SK-N-MC (cell line): Measurements from ENCODE around the gene MBOAT7.
A peak's percentile ranks its signal among the peaks of the same experiment; 100 is the strongest.
"Not testable (repeated sequence)": the region's sequence is repeated elsewhere in the genome, so short reads cannot be mapped to it uniquely, and the experiment has no call there.

Source experiments
- DNase-seq: peaks from one replicate; pipeline ENCODE4 v3.0.0-alpha.2; 2011; ENCODE audit warnings: low read depth, low spot score
- H3K27ac ChIP-seq: fragments of 200-600 bp; sonication (generic); 2 replicates; pipeline ENCODE4 v1.5.1; 2016; ENCODE audit warnings: mixed run types
- H3K36me3 ChIP-seq: fragments of 200-600 bp; sonication (generic); 2 replicates; pipeline ENCODE4 v1.6.1; 2017; ENCODE audit warnings: antibody characterized with exemption, low read length, mixed read lengths; ENCODE audit not compliant: insufficient read depth
- H3K4me3 ChIP-seq: fragments of 200-600 bp; sonication (generic); 2 replicates; pipeline ENCODE4 v1.5.1; 2016
- H3K9ac ChIP-seq: fragments of 200-600 bp; sonication (generic); 2 replicates; pipeline ENCODE4 v1.8.0; 2017; ENCODE audit warnings: mixed run types, mixed read lengths; ENCODE audit not compliant: insufficient read length
- H3K9me3 ChIP-seq: fragments of 200-600 bp; sonication (generic); 2 replicates; pipeline ENCODE4 v1.6.1; 2017; ENCODE audit warnings: low read depth, mild to moderate bottlenecking, antibody characterized with exemption, low read length, moderate library complexity, mixed read lengths
- EZH2 ChIP-seq: fragments of 200-600 bp; sonication (generic); IDR thresholded peaks from one replicate; pipeline ENCODE4 v1.6.1; 2017; ENCODE audit warnings: antibody characterized with exemption
- FOXP2 ChIP-seq: optimal IDR thresholded peaks from 2 replicates; pipeline ENCODE3; 2011; ENCODE audit warnings: mild to moderate bottlenecking, moderate library complexity; ENCODE audit not compliant: insufficient read depth; ENCODE audit errors: extremely low read length, control extremely low read depth
- POLR2AphosphoS5 ChIP-seq: IDR thresholded peaks from 2 replicates; pipeline ENCODE4 v1.6.1; 2012; ENCODE audit warnings: mild to moderate bottlenecking, low read depth, low read length, borderline replicate concordance

Gene MBOAT7

DNA sequence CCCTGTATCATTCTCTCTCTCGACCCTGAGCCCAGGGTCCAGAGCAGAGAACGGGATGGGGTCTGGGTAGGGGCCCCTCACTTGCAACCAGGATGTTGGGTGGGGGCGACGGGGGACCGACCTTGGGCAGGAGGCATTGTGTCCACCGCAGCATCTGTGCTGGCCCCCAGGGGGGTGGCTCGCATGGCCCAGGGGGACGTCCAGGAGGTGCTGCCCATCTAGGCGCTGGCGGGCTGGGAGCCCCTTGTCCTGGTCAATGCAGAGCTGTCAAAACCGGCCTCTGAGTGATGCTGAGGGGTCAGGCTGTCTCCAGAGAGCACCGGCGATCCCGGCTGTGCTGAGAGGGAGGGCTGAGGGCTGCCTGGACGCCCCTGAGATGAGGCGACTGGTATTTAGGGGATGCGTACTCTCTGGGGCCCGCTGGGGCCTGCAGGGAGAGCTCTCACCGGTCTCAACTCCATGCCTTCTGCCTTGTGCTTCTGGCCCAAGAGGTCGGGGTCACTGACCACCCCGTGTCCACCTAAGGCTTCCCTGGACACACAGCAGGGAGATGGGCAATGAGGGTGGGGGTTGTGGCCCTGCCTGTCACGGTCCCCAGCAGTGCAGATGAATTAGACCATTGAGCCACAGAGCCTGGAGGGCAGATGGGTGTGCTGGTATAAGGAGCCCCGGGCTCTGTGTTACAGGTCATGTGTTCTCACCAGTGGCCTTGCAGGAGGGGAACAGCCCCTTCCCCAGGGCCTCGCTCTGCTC, 19.9 kb upstream of the MBOAT7 start:
- DNase-seq = no peak
- no peak overlapping the region for H3K9ac ChIP-seq
- peak overlapping the region; percentile 68; the same call in 1 of the 2 replicates for H3K27ac ChIP-seq
- peaks cover 42% of the 10 kb centered on the region for H3K36me3 ChIP-seq
- no peak overlapping the region for H3K4me3 ChIP-seq
- H3K9me3 ChIP-seq = no peaks in the 10 kb centered on the region
- TF ChIP-seq FOXP2 = no peak
- peak; percentile 7; the same call in 1 of the 2 replicates for TF ChIP-seq POLR2AphosphoS5
- no peak for TF ChIP-seq EZH2

DNA sequence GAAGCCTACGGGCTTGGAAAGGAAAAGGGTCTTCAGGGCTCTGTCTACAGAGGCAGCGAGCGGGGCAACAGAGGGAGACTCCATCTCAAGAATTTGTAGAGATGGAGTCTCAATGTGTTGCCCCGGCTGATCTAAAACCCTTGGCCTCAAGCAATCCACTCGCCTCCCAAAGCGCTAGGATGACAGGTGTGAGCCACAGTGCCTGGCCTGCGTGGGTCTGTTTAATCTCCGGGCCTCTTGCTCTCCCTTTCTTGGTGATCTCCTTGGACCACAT, 19.3 kb upstream of the MBOAT7 start:
- H3K27ac ChIP-seq = peak overlapping the region; percentile 68; the same call in 1 of the 2 replicates
- no peak for DNase-seq
- no peak overlapping the region for H3K9ac ChIP-seq
- no peak overlapping the region for H3K4me3 ChIP-seq
- TF ChIP-seq EZH2 (no peak), POLR2AphosphoS5 (peak; percentile 40; the same call in 1 of the 2 replicates), FOXP2 (no peak)
- peaks cover 47% of the 10 kb centered on the region for H3K36me3 ChIP-seq
- H3K9me3 ChIP-seq = no peaks in the 10 kb centered on the region

DNA sequence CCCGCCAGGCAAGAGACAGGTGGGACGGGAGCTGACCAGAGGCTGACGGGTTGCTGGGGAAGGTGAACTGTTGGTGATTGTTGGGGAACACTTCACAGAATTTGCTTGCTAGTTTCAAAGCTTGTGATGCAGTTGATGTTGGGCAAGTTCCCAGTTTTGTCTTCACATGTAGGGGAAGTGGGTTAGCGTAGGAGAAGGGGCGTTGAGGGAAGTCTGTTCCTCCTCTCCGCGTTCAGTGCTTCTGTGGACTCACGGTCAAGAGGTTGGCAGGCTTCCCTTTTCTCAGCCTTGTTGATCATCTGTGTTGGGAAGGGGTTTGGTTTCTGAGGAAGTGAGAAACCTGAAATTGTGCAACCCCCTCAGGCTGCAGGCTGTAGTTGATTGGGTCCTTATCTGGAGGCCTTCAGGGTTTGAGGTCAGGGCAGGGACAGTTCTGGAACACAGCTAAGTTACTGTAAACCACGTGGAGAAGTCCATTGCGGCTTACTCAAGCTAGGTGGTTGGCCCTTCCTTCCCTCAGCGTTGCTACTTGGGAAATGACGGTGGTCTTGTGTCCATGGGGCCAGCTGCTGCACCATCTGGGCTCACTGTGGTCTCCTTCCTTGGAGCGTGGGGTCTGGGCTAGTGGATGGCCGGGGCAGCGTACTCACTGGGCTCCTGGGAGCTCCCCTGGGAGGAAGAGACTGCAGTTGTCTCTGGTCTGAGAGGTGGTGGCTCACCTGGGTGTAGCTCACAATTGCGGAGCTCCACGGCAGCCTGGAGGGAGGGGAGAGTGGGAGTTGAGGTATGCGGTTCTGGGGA, 18.8 kb upstream of the MBOAT7 start:
- Histone ChIP-seq H3K36me3 (peaks cover 52% of the 10 kb centered on the region), H3K4me3 (no peak overlapping the region), H3K9ac (no peak overlapping the region), H3K9me3 (no peaks in the 10 kb centered on the region), H3K27ac (peak overlapping the region; percentile 68; the same call in 1 of the 2 replicates)
- DNase-seq = no peak
- TF ChIP-seq EZH2 (no peak), POLR2AphosphoS5 (peak; percentile 6; the same call in 1 of the 2 replicates)

DNA sequence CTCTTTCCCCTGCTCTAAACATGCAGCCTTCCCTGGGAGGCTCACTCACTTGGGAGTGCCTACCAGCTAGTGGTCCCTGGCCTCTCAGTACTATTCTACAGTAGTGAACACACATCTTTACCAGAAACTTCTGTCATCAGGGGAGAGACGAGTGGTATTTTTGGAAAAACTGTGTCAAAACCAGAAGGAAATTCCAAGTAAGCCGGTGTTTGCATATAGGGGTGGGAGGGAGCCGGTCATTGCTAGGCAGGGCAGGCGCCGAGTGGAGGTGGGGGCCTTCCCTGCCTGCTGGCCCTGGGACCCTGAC, 18.2 kb upstream of the MBOAT7 start:
- TF ChIP-seq FOXP2 (no peak), EZH2 (no peak), POLR2AphosphoS5 (no peak)
- DNase-seq = no peak
- Histone ChIP-seq H3K27ac (peak overlapping the region; percentile 68; the same call in 1 of the 2 replicates), H3K9ac (no peak overlapping the region), H3K9me3 (no peaks in the 10 kb centered on the region), H3K36me3 (peaks cover 58% of the 10 kb centered on the region), H3K4me3 (no peak overlapping the region)

DNA sequence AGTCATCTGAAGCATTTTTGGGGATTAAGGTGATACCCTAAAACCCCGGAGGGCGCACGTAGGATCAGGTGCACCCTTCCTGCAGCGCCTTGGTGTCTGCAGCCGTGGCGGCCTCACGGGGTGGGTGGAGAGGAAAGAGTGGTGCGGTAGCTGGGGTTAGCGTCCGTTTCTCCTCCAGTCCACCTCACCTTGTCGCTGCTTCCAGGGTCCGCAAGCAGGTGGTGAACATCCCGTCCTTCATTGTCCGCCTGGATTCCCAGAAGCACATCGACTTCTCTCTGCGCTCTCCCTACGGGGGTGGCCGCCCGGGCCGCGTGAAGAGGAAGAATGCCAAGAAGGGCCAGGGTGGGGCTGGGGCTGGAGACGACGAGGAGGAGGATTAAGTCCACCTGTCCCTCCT, 17.8 kb upstream of the MBOAT7 start:
- H3K4me3 ChIP-seq, H3K9me3 ChIP-seq, H3K9ac ChIP-seq, H3K27ac ChIP-seq, DNase-seq: not testable (repeated sequence)
- 0 out of 2 replicates have a peak, but pooled peaks have one; percentile 6 for TF ChIP-seq POLR2AphosphoS5
- H3K36me3 ChIP-seq = peaks cover 62% of the 10 kb centered on the region

DNA sequence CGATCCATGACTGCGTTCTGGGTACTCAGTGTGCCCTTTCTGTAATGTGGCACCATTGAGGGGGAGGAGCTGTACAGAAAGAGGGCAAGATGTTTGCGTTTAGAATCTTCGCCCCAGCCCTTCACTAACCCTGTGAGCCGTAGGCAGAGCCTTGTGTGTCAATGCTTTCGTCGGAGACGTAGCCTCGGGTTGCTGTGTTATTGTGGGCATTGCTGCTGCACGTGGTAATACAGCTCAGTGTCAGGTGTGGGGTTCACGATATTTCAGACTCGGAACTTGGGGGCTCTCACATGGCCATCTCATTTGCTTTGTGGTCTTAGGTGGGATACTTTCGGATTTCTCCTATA, 17.4 kb upstream of the MBOAT7 start:
- Histone ChIP-seq H3K27ac (no peak overlapping the region), H3K9ac (no peak overlapping the region), H3K9me3 (no peaks in the 10 kb centered on the region), H3K4me3 (no peak overlapping the region), H3K36me3 (peaks cover 66% of the 10 kb centered on the region)
- no peak for TF ChIP-seq POLR2AphosphoS5
- TF ChIP-seq FOXP2 = no peak
- TF ChIP-seq EZH2 = no peak
- no peak for DNase-seq

DNA sequence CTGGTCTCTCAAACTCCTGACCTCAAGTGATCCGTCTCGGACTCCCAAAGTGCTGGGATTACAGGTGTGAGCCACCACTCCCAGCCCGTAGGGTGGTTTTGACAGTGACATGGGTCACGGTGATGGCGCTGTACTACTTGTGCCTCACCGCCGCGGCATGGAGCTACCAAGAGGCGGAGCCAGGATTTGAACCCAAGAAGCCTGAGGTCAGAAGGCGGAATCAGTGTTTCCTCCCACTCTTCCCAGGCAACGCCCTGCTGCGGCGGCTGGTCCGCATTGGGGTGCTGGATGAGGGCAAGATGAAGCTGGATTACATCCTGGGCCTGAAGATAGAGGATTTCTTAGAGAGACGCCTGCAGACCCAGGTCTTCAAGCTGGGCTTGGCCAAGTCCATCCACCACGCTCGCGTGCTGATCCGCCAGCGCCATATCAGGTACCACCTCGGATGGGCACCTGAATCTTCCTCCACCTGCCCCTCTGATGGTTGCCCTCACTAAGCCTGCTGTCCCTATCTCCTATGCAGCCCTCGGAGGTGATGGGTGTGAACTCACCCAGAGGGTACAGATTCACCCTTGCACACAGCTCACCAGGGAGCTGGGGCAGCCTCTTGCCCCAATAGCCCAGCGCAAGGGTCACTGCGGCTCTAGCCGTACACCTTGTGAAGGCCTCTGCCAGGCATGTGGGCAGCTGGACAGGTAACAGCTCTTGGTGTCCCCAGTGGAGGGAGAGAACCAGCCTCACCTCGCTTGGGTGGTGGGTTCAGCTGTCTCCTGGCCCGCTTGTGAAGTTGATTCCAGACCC, 16.9 kb upstream of the MBOAT7 start:
- TF ChIP-seq FOXP2 (no peak), EZH2 (no peak), POLR2AphosphoS5 (no peak)
- Histone ChIP-seq H3K9me3 (no peaks in the 10 kb centered on the region), H3K36me3 (peaks cover 72% of the 10 kb centered on the region), H3K27ac (no peak overlapping the region), H3K9ac (no peak overlapping the region), H3K4me3 (no peak overlapping the region)
- no peak for DNase-seq

DNA sequence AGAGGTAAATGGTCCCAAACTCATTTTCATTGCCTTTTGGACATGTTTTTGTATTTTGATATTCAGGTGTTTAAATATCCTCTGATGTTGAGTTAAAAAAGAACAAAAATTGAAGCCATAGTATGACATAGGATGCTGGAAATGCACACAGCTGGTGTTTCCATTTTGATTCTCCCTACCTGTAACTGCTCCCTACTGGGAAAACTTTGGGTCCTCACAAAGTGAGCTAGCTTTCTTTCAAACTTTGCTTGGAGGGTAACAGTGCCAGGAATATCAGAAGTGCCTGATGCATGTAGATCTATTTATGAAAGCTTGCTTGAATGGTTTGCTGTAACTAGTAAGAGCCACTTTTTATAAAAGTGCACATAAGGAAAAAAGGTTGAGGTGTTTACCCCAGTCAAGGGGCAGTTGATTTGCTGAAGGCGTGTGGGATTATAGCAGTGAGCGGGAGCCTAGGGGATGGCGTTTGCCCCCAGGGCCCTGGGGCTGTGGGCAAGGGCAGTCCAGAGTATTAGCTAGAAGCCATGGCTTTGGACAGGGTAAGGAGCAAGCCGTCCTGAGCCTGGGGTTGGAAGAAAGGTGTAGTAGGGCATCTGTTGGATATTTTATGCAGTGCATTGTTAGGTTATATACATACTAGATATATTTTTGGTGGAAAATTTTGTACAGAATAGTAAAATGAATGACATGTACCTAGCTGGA, 15.5 kb upstream of the MBOAT7 start:
- Histone ChIP-seq H3K36me3 (peaks cover 75% of the 10 kb centered on the region), H3K9ac (peak overlapping the region; percentile 34), H3K4me3 (peak overlapping the region; percentile 32; the same call in 1 of the 2 replicates), H3K9me3 (no peaks in the 10 kb centered on the region), H3K27ac (peak overlapping the region; percentile 5; the same call in 1 of the 2 replicates)
- DNase-seq = no peak
- TF ChIP-seq FOXP2 = no peak
- no peak for TF ChIP-seq EZH2
- TF ChIP-seq POLR2AphosphoS5 = no peak; the same call in 1 of the 2 replicates
